GM18867 (cell line): ENCODE data around the gene KRTAP10-12.

Experiments
- ATAC-seq: cut with Tn5 transposase; IDR thresholded peaks from one replicate; pipeline ENCODE4 v1.9.1; 2021; ENCODE audit warnings: mild to moderate bottlenecking, moderate library complexity; ENCODE audit not compliant: unreplicated experiment

Gene KRTAP10-12

GRCh38 chr21:44730951-44731579 is 34.1 kb downstream of the KRTAP10-12 start:
- ATAC-seq, result no peak

DNA sequence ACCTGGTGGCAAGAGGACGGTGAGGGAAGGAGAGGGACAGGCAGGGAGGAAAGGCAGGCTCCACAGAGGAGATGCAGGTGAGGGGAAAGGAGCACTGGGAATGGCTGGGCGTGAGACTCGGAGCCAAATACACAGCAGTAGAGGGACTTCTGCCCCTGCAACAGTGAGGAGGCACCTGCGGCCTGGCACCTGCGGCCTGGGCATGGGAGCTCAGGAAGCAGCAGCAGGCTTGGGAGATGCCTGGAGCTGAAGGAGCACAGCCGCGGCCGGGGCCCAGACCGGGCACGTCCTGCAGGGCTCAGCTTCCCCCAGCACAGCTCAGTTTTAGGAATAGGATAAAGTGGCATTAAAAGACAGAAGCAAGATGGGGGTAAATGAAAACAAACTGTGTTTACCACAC is 35.3 kb downstream of the KRTAP10-12 start:
- no peak for ATAC-seq

- ATAC-seq, result no peak
Observed at GRCh38 chr21:44732956-44733355, 36.0 kb downstream of the KRTAP10-12 start.

- ATAC-seq, result no peak
Observed at GRCh38 chr21:44734026-44734745, 37.2 kb downstream of the KRTAP10-12 start.

DNA sequence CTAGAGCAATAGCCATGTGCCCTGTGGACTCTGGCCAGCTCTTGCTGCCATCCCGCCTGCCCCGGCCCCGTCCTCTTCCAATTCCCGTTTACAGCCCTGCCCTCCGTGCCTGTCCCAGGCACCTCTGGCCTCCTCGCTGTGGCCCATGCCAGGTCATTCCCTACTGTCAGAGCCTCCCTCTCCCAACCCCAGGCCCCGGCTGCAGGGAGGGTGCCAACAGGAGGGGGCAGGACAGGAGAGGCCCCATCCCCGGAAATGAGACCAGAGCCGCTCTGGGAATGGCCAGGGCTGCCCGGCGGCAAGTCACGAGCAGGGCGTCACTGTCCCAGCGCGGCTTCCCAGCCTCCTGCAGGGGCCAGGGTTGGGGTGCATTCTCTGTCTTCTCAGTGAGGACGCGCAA is 37.9 kb downstream of the KRTAP10-12 start:
- no peak for ATAC-seq

DNA sequence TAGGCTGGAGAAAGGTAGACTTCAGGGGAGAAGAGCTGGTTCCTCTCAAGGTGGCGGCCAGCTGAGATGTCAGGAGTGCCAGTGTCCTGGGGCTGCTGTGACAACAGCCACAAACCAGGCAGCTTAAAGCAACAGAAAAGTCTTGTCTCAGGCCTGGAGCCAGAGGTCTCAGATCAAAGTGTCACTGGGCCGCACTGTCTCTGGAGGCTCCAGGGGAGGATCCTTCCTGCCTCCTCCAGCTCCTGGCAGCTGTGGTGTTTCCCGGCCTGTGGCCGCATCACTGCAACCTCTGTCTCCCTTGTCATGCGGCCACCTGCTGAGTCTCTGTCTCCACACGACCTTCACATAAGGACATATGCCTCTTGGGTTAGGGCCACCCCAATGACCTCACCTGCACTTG is 38.8 kb downstream of the KRTAP10-12 start:
- ATAC-seq, result no peak

- ATAC-seq, result no peak
Observed at GRCh38 chr21:44736291-44737004, 39.5 kb downstream of the KRTAP10-12 start.

DNA sequence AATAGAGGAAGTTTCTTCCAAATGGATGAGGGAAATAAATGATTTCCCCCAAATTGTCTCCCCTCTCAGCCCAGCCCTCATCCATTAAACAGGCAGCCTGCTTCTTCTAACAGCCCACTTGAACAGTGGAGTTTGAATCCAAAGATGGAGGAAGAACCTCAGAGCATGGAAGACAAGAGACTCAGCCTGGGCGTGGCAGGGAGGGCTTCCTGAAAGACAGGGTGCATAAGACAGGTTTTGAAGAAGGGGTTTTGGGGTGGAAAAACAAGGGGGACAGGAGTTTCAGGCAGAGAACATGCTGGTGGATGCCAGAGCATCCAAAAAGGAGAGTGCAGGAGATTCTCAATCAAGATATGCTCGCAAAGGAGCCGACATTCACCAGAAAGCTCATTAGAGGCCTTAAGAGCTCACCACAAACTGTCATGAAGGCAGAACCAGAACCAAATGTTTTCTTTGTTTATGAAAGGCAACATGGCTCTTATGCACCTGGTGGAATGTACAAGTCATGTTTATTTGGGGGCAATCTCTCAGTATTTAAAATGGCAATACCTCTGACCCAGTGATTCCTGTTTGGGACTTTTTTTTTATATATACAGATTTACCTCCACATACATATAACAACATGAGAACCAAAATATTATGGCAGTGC is 40.9 kb downstream of the KRTAP10-12 start:
- no peak for ATAC-seq

- no peak for ATAC-seq
Observed at GRCh38 chr21:44738621-44739020, 41.6 kb downstream of the KRTAP10-12 start.

DNA sequence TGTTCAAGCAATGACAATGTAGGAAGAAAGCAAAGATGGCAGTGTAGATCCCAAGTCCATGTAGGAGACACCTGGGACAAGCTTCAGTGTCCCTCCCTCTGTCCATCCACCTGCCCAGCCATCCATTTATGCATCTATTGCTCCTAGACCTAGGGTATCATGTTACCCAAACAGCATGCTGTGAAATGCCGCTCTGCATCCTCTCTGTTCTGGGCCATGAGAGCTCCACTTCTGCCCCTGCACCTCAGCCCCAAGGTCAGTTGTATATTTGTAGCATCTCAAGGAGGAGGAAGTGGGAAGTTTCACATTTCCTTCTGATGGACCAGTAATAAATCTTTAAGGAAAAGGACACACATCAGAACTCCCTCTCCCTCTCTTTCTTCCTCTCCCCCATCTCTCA is 42.3 kb downstream of the KRTAP10-12 start:
- ATAC-seq, result no peak

DNA sequence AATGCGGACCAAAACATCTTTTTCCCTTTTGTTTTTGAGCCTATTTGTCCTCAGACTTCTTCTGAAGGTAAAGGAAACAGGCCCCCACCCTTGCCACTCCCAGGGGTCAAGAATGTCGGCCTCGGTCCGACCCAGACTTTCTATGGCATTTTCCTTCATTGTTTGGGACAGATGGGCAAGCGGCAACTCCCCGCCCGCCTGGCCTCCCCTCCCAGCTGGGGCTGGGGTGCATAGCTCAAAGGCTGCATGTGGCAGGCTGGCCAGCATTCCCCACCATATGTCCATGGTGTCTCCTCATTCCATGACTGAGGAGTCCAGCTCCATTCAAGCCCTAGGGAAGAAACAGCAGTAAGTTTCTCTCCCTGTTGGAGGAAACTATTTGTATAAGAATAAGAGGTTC is 43.8 kb downstream of the KRTAP10-12 start:
- ATAC-seq, result no peak

GRCh38 chr21:44741921-44742320 is 44.9 kb downstream of the KRTAP10-12 start:
- ATAC-seq, result no peak

- no peak for ATAC-seq
Observed at GRCh38 chr21:44742418-44743153, 45.6 kb downstream of the KRTAP10-12 start.
